GM21526 (cell line): ENCODE measurements around the gene PROCR.
"Not testable (repeated sequence)": the region's sequence is repeated elsewhere in the genome, so short reads cannot be mapped to it uniquely, and the experiment has no call there.

Experiments used
- ATAC-seq: cut with Tn5 transposase; IDR thresholded peaks from one replicate; pipeline ENCODE4 v1.9.1; 2021; ENCODE audit warnings: moderate library complexity; ENCODE audit not compliant: unreplicated experiment, low FRiP score

PROCR gene

GRCh38 chr20:35164531-35164930, 7.3 kb upstream of the PROCR start:
- not testable (repeated sequence) for ATAC-seq

- no peak for ATAC-seq
These were observed 6.4 kb upstream of the PROCR start for GRCh38 chr20:35165221-35166185.

GRCh38 chr20:35166242-35166830, 5.5 kb upstream of the PROCR start:
- no peak for ATAC-seq

- no peak for ATAC-seq
These were observed 4.1 kb upstream of the PROCR start for GRCh38 chr20:35167787-35168186.

GRCh38 chr20:35168701-35169409, 3.0 kb upstream of the PROCR start:
- ATAC-seq: not testable (repeated sequence)

- ATAC-seq: no peak
These were observed 477 bp upstream of the PROCR start for GRCh38 chr20:35171438-35171752.

- no peak for ATAC-seq
These were observed 548 bp downstream of the PROCR start for GRCh38 chr20:35172434-35172806.

- ATAC-seq: no peak
These were observed 1.8 kb downstream of the PROCR start for GRCh38 chr20:35173576-35174192.

GRCh38 chr20:35174458-35175216, 2.8 kb downstream of the PROCR start:
- no peak for ATAC-seq

- ATAC-seq: no peak
These were observed 4.3 kb downstream of the PROCR start for GRCh38 chr20:35176132-35176531.

- no peak for ATAC-seq
These were observed 7.7 kb downstream of the PROCR start for GRCh38 chr20:35179292-35180212.

- ATAC-seq: no peak
These were observed 8.4 kb downstream of the PROCR start for GRCh38 chr20:35180266-35180665.

- ATAC-seq: no peak
These were observed 9.9 kb downstream of the PROCR start for GRCh38 chr20:35181731-35182130.

- not testable (repeated sequence) for ATAC-seq
These were observed 14.9 kb downstream of the PROCR start for GRCh38 chr20:35186691-35187289.

GRCh38 chr20:35187584-35188190, 15.8 kb downstream of the PROCR start:
- ATAC-seq: no peak

- not testable (repeated sequence) for ATAC-seq
These were observed 17.4 kb downstream of the PROCR start for GRCh38 chr20:35189223-35189622.

GRCh38 chr20:35190556-35190955, 18.7 kb downstream of the PROCR start:
- no peak for ATAC-seq

GRCh38 chr20:35191419-35192117, 19.7 kb downstream of the PROCR start:
- ATAC-seq: no peak
